ENCODE data around the gene RC3H1.
A peak's percentile ranks its signal among the peaks of the same experiment; 100 is the strongest.
"Not testable (repeated sequence)": the region's sequence is repeated elsewhere in the genome, so short reads cannot be mapped to it uniquely, and the experiment has no call there.

Gene RC3H1

GRCh38 chr1:173946380-173946921 lies 75.7 kb downstream of the RC3H1 start:
- no peak for DNase-seq

- no peak for DNase-seq
These were observed 85.1 kb downstream of the RC3H1 start for GRCh38 chr1:173937062-173937461.

GRCh38 chr1:173934440-173934839 lies 87.7 kb downstream of the RC3H1 start:
- no peak for DNase-seq

- DNase-seq = not testable (repeated sequence)
These were observed 91.6 kb downstream of the RC3H1 start for GRCh38 chr1:173930541-173930940.

GRCh38 chr1:173925306-173926242 lies 96.6 kb downstream of the RC3H1 start:
- no peak for DNase-seq

- DNase-seq = no peak
These were observed 101.3 kb downstream of the RC3H1 start for GRCh38 chr1:173920861-173921260.

- DNase-seq = no peak
These were observed 104.3 kb downstream of the RC3H1 start for GRCh38 chr1:173917635-173918493.

GRCh38 chr1:173917149-173917548 lies 105.0 kb downstream of the RC3H1 start, which contains the start of gene SERPINC1:
Gene SERPINC1, minus strand, starts transcription at chr1:173917327. Its CDS starts 68 bp downstream, at chr1:173917259.
- DNase-seq = no peak

GRCh38 chr1:173916667-173917066 lies 105.5 kb downstream of the RC3H1 start:
- DNase-seq = no peak

GRCh38 chr1:173915596-173915995 lies 106.6 kb downstream of the RC3H1 start:
- no peak for DNase-seq

GRCh38 chr1:173914366-173914871 lies 107.7 kb downstream of the RC3H1 start:
- DNase-seq = peak; percentile 5 to 33

- DNase-seq = no peak
These were observed 109.0 kb downstream of the RC3H1 start for GRCh38 chr1:173913111-173913510.

GRCh38 chr1:173903827-173904531 lies 118.2 kb downstream of the RC3H1 start:
- DNase-seq = no peak

- no peak for DNase-seq
These were observed 121.2 kb downstream of the RC3H1 start for GRCh38 chr1:173900992-173901391.

GRCh38 chr1:173900427-173900826 lies 121.7 kb downstream of the RC3H1 start:
- DNase-seq = no peak

- no peak for DNase-seq
These were observed 128.0 kb downstream of the RC3H1 start for GRCh38 chr1:173894189-173894588.

GRCh38 chr1:173893611-173894010 lies 128.5 kb downstream of the RC3H1 start:
- peak in 1 of 2 donors; percentile 66 for DNase-seq

- no peak for DNase-seq
These were observed 132.3 kb downstream of the RC3H1 start for GRCh38 chr1:173889885-173890284.

- no peak for DNase-seq
These were observed 133.4 kb downstream of the RC3H1 start for GRCh38 chr1:173888749-173889148.

GRCh38 chr1:173887627-173888026 lies 134.5 kb downstream of the RC3H1 start:
- no peak for DNase-seq

- no peak for DNase-seq
These were observed 135.2 kb downstream of the RC3H1 start for GRCh38 chr1:173886746-173887611.
